ENCODE data around the gene CAPN11. TPM values are rescaled to one million over a fixed set of nuclear protein-coding genes. Genes with fewer than 3 reads are reported as not detected.

CAPN11 gene
- total and polyA plus RNA-seq, 2 of the 4 experiments (the other 2 are of a cell fraction): not detected

DNA sequence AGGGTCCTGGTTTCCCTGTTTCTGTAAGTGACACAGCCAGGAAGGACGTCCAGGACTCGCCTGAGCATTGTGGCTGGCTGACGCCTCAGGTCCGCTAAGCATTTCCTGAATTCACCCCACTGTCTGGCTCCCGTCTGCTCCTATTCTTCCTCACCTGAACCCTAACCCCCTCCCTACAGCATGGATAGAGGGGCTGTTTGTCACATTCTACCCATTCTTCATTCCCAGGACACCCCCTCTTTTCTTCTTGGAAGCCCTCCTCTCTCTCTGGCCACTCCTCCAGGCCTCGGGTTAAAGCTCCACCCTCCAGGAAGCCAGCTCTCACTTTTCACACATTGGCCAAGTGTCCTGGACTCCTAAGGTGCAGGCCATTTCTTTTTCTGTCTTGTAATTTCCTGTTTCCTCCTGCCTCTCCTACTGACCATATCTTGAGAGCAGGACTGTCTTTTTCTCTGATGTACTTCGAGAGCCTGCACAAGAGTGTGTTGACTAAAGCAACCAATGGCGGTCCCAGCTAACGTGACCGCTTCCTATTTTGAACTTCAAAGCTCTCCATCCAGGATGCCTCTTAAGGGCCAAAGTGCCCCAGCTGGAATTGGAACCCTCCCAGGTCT, 33.9 kb downstream of the CAPN11 start:
- intact Hi-C loops (cut with micrococcal nuclease) (no loop called here), dilution Hi-C loops (cut with HindIII; ENCODE audit: low sequenced_read_pairs, unreplicated experiment) (no loop called here), in situ Hi-C loops (cut with MboI; ENCODE audit: low sequenced_read_pairs) (no loop called here)
- H2BK120ac ChIP-seq (ENCODE audit: low read depth, low read length): no peak overlapping the region
- H3K4me3 ChIP-seq (ENCODE audit: insufficient read depth, low read depth, low read length): no peak overlapping the region
- H2BK5ac ChIP-seq (ENCODE audit: low read depth, low read length, poor library complexity, severe bottlenecking): no peak overlapping the region
- peaks cover 18% of the 10 kb centered on the region for H3K27me3 ChIP-seq (ENCODE audit: control insufficient read depth, insufficient read depth, low read length)
- H2BK15ac ChIP-seq (ENCODE audit: low read depth, low read length): no peak overlapping the region
- H3K4ac ChIP-seq (ENCODE audit: low read depth, low read length): no peak overlapping the region
- H3K23ac ChIP-seq (ENCODE audit: low read depth, low read length): no peak overlapping the region; the same call in 1 of the 2 replicates
- BruUV-seq (replicated peaks): no TSS peak
- no peaks in the 10 kb centered on the region for H4K20me1 ChIP-seq (ENCODE audit: insufficient read depth, low read length)
- no peak for TF ChIP-seq MAFK (IDR thresholded peaks at IDR 0.05; ENCODE audit: low read depth, low read length)
- TF ChIP-seq, protein P1, sequence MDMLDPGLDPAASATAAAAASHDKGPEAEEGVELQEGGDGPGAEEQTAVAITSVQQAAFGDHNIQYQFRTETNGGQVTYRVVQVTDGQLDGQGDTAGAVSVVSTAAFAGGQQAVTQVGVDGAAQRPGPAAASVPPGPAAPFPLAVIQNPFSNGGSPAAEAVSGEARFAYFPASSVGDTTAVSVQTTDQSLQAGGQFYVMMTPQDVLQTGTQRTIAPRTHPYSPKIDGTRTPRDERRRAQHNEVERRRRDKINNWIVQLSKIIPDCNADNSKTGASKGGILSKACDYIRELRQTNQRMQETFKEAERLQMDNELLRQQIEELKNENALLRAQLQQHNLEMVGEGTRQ (IDR thresholded peaks at IDR 0.05; ENCODE audit: low read depth, low read length): no peak
- H3K18ac ChIP-seq (ENCODE audit: low read depth, low read length): no peak overlapping the region
- H3K14ac ChIP-seq (replicated peaks; ENCODE audit: low read depth, low read length): no peak overlapping the region
- no peak overlapping the region for H4K91ac ChIP-seq (ENCODE audit: insufficient read depth, low read depth, low read length)
- DNase-seq (no peak), ATAC-seq (ENCODE audit: low read depth) (no peak)
- H3K56ac ChIP-seq (ENCODE audit: extremely low read depth, insufficient read depth, low read length): no peak overlapping the region
- 0 out of 4 replicates have a peak overlapping the region, but pooled peaks of 1 of the 2 experiments have one; percentile 17 for H4K8ac ChIP-seq (ENCODE audit: low read depth in 2 of 2, low read length in 2 of 2)
- H3K9me3 ChIP-seq (ENCODE audit: control insufficient read depth, insufficient read depth, low read length): no peaks in the 10 kb centered on the region
- ChIA-PET CTCF (interaction anchor here (1.4 kb wide), 1 partner anchor 12 kb away, joined by 3 read pairs; no protein-coding TSS in a partner anchor), POLR2A (ENCODE audit: unreplicated experiment) (no interaction called here)
- no peaks in the 10 kb centered on the region for H3K9me1 ChIP-seq (ENCODE audit: insufficient read depth, low read length)
- H3K9ac ChIP-seq (ENCODE audit: low read depth, low read length): no peak overlapping the region
- no peak overlapping the region for H2AK5ac ChIP-seq (ENCODE audit: low read depth, low read length)
- no peaks in the 10 kb centered on the region for H3K36me3 ChIP-seq (ENCODE audit: control insufficient read depth, insufficient read depth, low read length)
- 31% methylated on average over 3 of the region's 10 CpGs; no CpG with 5 or more reads in 1 of the 2 experiments for WGBS, 2 experiments (ENCODE audit: extremely low coverage in 2 of 2, insufficient read length in 1 of 2)
- no peaks in the 10 kb centered on the region for H3K4me1 ChIP-seq (ENCODE audit: control insufficient read depth, insufficient read depth, low read length)
- H4K5ac ChIP-seq (ENCODE audit: low read depth, low read length): no peak overlapping the region
- H2AFZ ChIP-seq (replicated peaks; ENCODE audit: low read length, poor library complexity): peak overlapping the region; percentile 78
- H2BK20ac ChIP-seq (ENCODE audit: low read depth, low read length): no peak overlapping the region
- no peak overlapping the region for H3K27ac ChIP-seq (ENCODE audit: insufficient read depth, low read length)
- H3K4me2 ChIP-seq (ENCODE audit: low read depth, low read length): no peak overlapping the region
- no peaks in the 10 kb centered on the region for H3K79me1 ChIP-seq (ENCODE audit: low read depth in 1 of 2, low read length in 2 of 2)
- no peak overlapping the region for H2AK9ac ChIP-seq (replicated peaks; ENCODE audit: low read depth, low read length, poor library complexity)
